NCI-H2196 treated with DMSO at 0.1 percent for 48 hours (cell line): ENCODE results near the gene DOCK3.
A peak's percentile ranks its signal among the peaks of the same experiment; 100 is the strongest.
"Not testable (repeated sequence)": the region's sequence is repeated elsewhere in the genome, so short reads cannot be mapped to it uniquely, and the experiment has no call there.

Experiments
- DNase-seq: peaks from one replicate; lab custom pipeline; 2025; ENCODE audit not compliant: unreplicated experiment; lab: John Stamatoyannopoulos, UW

Gene DOCK3

GRCh38 chr3:50675179-50676030, 678 bp downstream of the DOCK3 start:
- peak; percentile 15 for DNase-seq

- DNase-seq = no peak
These were observed 1.4 kb downstream of the DOCK3 start for GRCh38 chr3:50676031-50676705.

- no peak for DNase-seq
These were observed 12.5 kb downstream of the DOCK3 start for GRCh38 chr3:50687127-50687751.

- DNase-seq = no peak
These were observed 13.2 kb downstream of the DOCK3 start for GRCh38 chr3:50687916-50688315.

DNA sequence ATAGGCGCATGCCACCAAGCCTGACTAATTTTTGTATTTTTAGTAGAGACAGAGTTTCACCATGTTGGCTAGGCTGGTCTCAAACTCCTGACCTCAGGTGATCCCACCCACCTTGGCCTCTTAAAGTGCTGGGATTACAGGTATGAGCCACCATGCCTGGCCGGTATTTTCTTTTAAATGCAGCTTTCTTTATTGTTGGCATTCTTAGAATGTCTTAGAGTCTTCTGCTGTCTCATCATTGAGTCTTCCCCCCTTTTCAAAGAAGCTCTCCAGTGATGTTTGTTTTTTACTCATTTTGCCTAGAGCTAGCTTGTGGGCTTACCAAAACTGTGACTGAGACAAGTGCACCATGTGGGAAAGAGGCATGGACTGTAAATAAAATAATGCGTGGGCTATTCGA, 13.9 kb downstream of the DOCK3 start:
- DNase-seq = not testable (repeated sequence)

DNA sequence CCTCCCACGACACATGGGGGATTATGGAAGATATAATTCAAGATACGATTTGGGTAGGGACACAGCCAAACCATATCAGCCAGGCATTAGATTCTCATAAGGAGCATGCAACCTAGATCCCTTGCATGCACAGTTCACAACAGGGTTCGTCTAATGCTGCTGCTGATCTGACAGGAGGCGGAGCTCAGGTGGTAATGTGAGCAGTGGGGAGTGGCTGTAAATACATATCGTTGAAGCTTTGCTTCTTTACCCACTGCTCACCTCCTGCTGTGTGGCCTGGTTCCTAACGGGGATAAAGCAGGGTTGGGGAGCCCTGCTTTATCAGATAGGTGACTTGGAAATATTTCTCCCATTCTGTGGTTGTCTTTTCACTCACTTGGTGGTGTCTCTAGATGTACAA, 14.8 kb downstream of the DOCK3 start:
- no peak for DNase-seq

- DNase-seq = no peak
These were observed 20.3 kb downstream of the DOCK3 start for GRCh38 chr3:50695031-50695430.

- no peak for DNase-seq
These were observed 21.5 kb downstream of the DOCK3 start for GRCh38 chr3:50696276-50696675.

GRCh38 chr3:50698269-50698668, 23.5 kb downstream of the DOCK3 start:
- DNase-seq = no peak

GRCh38 chr3:50708620-50709019, 33.9 kb downstream of the DOCK3 start:
- DNase-seq = no peak

DNA sequence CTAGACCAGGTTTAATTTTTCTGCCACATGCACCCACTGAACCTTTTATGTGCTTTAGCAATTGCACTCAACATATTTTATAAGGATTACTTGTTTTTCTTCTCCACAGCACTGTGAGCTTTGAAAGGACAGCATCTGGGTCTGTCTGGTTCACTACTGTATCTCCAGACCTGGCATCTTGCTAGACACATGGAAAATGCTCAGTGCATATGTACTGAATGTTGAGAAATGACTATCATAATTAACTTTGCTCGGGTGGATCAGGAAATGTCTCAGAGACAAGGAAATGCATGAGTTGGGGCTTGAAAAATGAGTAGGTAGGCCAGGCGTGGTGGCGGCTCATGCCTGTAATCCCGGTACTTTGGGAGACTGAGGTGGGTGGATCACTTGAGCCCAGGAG, 40.2 kb downstream of the DOCK3 start:
- DNase-seq = no peak

DNA sequence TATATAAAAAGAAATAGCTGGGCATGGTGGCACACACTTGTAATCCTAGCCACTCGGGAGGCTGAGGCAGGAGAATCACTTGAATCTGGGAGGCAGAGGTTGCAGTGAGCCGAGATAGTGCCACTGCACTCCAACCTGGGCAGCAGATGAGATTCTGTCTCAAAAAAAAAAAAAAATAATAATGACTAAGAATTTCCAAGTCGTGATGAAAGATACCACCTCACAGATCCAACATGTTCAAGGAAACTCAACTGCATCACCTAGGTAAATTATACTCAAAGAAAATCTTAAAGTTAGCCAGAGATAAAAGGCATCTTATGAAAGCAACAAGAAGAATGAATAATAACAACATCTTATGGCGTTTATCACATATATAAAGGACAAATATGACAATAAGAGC, 50.1 kb downstream of the DOCK3 start:
- no peak for DNase-seq

DNA sequence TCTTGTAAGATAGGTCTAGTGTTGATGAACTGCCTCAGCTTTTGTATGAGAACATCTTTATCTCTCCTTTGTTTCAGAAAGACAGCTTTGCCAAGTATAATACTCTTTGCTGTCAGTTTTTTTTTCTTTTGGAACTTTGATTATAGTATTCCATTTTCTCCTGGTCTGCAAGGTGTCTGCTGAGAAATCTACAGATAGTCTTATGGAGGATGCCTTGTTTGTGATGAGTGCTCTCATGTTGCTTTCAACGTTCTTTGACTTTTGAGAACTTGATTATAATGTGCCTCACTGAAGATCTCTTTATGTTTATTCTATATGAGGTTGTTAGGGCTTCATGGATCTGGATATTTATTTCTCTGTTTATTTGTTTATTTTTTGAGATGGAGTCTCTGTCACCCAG, 60.3 kb downstream of the DOCK3 start:
- no peak for DNase-seq

DNA sequence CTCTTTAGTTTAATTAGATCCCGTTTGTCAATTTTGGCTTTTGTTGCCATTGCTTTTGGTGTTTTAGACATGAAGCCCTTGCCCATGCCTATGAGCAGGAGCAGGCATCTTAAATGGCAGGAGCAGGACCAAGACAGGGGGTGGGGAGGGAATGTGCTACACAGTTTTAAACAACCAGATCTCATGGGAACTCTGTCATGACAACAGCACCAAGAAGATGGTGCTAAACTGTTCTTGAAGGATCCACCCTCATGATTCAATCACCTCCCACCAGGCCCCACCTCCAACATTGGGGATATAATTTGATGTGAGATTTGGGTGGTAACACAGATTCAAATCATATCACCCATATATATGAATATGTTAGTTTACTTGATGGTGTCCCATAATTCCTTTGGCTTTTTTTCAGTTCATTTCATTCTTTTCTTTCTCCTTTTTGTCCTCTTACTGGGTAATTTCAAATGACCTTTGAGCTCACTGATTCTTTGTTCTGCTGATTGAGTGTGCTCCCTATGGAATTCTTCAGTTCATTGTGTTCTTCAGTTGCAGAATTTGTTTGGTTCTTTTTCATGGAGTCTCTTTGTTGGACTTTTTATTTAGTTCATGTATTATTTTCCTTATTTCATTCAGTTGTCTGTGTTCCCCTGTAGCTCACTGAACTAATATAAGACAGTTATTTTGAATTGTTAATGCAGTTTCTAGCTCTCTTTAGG, 62.6 kb downstream of the DOCK3 start:
- no peak for DNase-seq

- DNase-seq = no peak
These were observed 63.3 kb downstream of the DOCK3 start for GRCh38 chr3:50737906-50738598.

DNA sequence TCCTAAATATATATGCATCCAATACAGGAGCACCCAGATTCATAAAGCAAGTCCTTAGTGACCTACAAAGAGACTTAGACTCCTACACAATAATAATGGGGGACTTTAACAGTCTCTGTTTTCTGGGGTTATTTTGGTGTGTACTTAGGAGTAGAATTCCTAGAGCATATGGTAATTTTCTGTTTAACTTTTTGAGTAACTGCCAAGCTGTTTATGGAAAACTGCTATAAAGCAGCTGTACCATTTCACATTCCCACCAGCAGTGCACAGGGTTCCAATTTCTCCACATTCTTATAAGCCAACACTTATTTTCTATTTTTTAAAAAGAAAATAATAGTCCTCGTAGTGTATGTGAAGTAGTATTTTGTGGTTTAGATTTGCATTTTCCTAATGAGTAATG, 68.9 kb downstream of the DOCK3 start:
- no peak for DNase-seq

- no peak for DNase-seq
These were observed 75.1 kb downstream of the DOCK3 start for GRCh38 chr3:50749822-50750221.

GRCh38 chr3:50759015-50759414, 84.3 kb downstream of the DOCK3 start:
- no peak for DNase-seq

DNA sequence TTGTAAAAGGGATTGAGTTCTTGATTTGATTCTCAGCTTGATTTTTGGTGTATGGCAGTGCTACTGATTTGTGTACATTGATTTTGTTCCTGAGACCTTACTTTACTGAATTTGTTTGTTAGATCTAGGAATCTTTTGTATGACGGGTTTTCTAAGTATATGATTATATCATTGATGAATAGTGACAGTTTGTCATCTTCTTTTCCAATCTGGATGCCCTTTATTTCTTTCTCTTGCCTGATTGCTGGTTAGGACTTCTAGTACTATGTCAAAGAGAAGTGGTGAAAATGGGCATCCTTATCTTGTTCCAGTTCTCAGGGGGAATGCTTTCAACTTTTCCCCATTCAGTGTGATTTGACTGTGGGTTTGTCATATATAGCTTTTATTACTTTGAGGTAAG, 103.0 kb downstream of the DOCK3 start:
- DNase-seq = no peak

GRCh38 chr3:50781766-50782165, 107.0 kb downstream of the DOCK3 start:
- DNase-seq = not testable (repeated sequence)

- DNase-seq = no peak
These were observed 111.9 kb downstream of the DOCK3 start for GRCh38 chr3:50786631-50787030.
